Choroid plexus epithelial cell (primary cell): ENCODE data around the gene MYADM.
A peak's percentile ranks its signal among the peaks of the same experiment; 100 is the strongest.

Source experiments
- DNase-seq: peaks from one replicate; pipeline ENCODE4 v3.0.0-alpha.2; 2010; ENCODE audit warnings: low read depth
- H3K4me3 ChIP-seq: 2 replicates; pipeline ENCODE4 v1.5.1; 2011; ENCODE audit warnings: low read depth, mild to moderate bottlenecking, control low read depth, low read length, moderate library complexity
- CTCF ChIP-seq: conservative IDR thresholded peaks from 2 replicates; pipeline ENCODE4 v1.5.1; 2011; ENCODE audit warnings: low read depth, mild to moderate bottlenecking, control low read depth, inconsistent platforms, low read length, moderate library complexity

MYADM gene

GRCh38 chr19:53867225-53868090 is at the start of gene MYADM:
TSS of gene MYADM (plus strand) at chr19:53867883. CDS start at chr19:53873530, 5,647 bp downstream.
- no peak for TF ChIP-seq CTCF
- peak within 1 kb of the TSS; percentile 90 for H3K4me3 ChIP-seq
- peak; percentile 99 for DNase-seq

GRCh38 chr19:53818756-53819155 is 48.9 kb upstream of the MYADM start:
- no peak for TF ChIP-seq CTCF
- no peak overlapping the region for H3K4me3 ChIP-seq
- DNase-seq: no peak

GRCh38 chr19:53819861-53820260 is 47.8 kb upstream of the MYADM start:
- H3K4me3 ChIP-seq: no peak overlapping the region
- no peak for TF ChIP-seq CTCF
- DNase-seq: no peak

- DNase-seq: no peak
- TF ChIP-seq CTCF: no peak
- no peak overlapping the region for H3K4me3 ChIP-seq
Measured at GRCh38 chr19:53823380-53824120, 44.1 kb upstream of the MYADM start.

- TF ChIP-seq CTCF: no peak
- no peak within 1 kb of the TSS for H3K4me3 ChIP-seq
- no peak for DNase-seq
Measured at GRCh38 chr19:53824134-53824611, 43.5 kb upstream of the MYADM start, which contains the start of gene NLRP12. TSS of gene NLRP12 (minus strand) at chr19:53824314. CDS start at chr19:53824174, 140 bp downstream.

- DNase-seq: peak; percentile 19
- no peak for TF ChIP-seq CTCF
Measured at GRCh38 chr19:53826876-53827275, 40.8 kb upstream of the MYADM start.

More at GRCh38 chr19:53826876-53827275, 40.8 kb upstream of the MYADM start:
- H3K4me3 ChIP-seq: no peak overlapping the region
